OCI-LY7 (cell line): ENCODE measurements around the gene ADD1. TPM values are rescaled to one million over a fixed set of nuclear protein-coding genes. Genes with fewer than 3 reads are reported as not detected.

Source experiments
- BruUV-seq: library from RNA; stranded (reverse); fragments of 400-500 nt; replicated peaks from 2 replicates; lab custom pipeline; 2021; lab: Mats Ljungman, UMichigan
- CTCF ChIA-PET: fragments of 300-600 bp; sonication (Branson Sonifier 250); formaldehyde crosslinking; loops from one replicate; lab custom pipeline; 2022; ENCODE audit warnings: antibody characterized with exemption; ENCODE audit not compliant: unreplicated experiment; lab: Charles Lee
- POLR2A ChIA-PET: fragments of 300-600 bp; sonication (Branson Sonifier 250); formaldehyde crosslinking; loops from one replicate; lab custom pipeline; 2022; ENCODE audit warnings: antibody characterized with exemption; lab: Charles Lee
- DNase-seq: peaks from one replicate; pipeline ENCODE4 v3.0.0-alpha.2; 2015; ENCODE audit warnings: low spot score
- H2AFZ ChIP-seq: fragments of 200-600 bp; sonication (generic), shearing (Covaris generic); 2 replicates; pipeline ENCODE4 v1.6.1; 2014; ENCODE audit warnings: mild to moderate bottlenecking, antibody characterized with exemption, low read length, moderate library complexity
- H3K27ac ChIP-seq: fragments of 200-600 bp; sonication (generic); 2 replicates; pipeline ENCODE4 v1.5.1; 2014; ENCODE audit warnings: mixed run types, low read depth, mild to moderate bottlenecking, moderate library complexity, low read length, inconsistent platforms; ENCODE audit not compliant: poor library complexity, severe bottlenecking
- H3K36me3 ChIP-seq: fragments of 200-600 bp; sonication (generic); 2 replicates; pipeline ENCODE4 v1.6.1; 2014; ENCODE audit warnings: mild to moderate bottlenecking, antibody characterized with exemption, low read length, moderate library complexity, mixed read lengths; ENCODE audit not compliant: insufficient read depth
- H3K4me1 ChIP-seq: fragments of 200-600 bp; sonication (generic); 2 replicates; pipeline ENCODE4 v1.5.1; 2014; ENCODE audit warnings: mild to moderate bottlenecking, low read length; ENCODE audit not compliant: insufficient read depth, poor library complexity, severe bottlenecking
- H3K4me2 ChIP-seq: fragments of 200-600 bp; sonication (generic); 2 replicates; pipeline ENCODE4 v1.6.1; 2014; ENCODE audit warnings: mild to moderate bottlenecking, low read length
- H3K4me3 ChIP-seq: fragments of 200-600 bp; sonication (generic); 2 replicates; pipeline ENCODE4 v1.5.1; 2014; ENCODE audit warnings: mild to moderate bottlenecking, low read depth, low read length; ENCODE audit not compliant: poor library complexity, severe bottlenecking
- H3K79me2 ChIP-seq: fragments of 200-600 bp; sonication (generic); 2 replicates; pipeline ENCODE4 v1.6.1; 2016; ENCODE audit warnings: low read depth, mild to moderate bottlenecking, low read length, moderate library complexity, mixed read lengths; ENCODE audit not compliant: insufficient read depth
- H3K9me2 ChIP-seq: fragments of 200-600 bp; sonication (generic); 2 replicates; pipeline ENCODE4 v1.6.1; 2016; ENCODE audit warnings: mild to moderate bottlenecking, low read length, mixed read lengths; ENCODE audit not compliant: insufficient read depth
- H3K9me3 ChIP-seq: fragments of 200-600 bp; sonication (generic); 2 replicates; pipeline ENCODE4 v1.6.1; 2014; ENCODE audit warnings: mild to moderate bottlenecking, mixed run types, low read length, mixed read lengths
- H4K20me1 ChIP-seq: fragments of 200-600 bp; sonication (generic); 2 replicates; pipeline ENCODE4 v1.6.1; 2014; ENCODE audit warnings: mild to moderate bottlenecking, antibody characterized with exemption, low read length, moderate library complexity, mixed read lengths; ENCODE audit not compliant: insufficient read depth
- CTCF ChIP-seq: fragments of 200-600 bp; sonication (generic); conservative IDR thresholded peaks from 2 replicates; pipeline ENCODE4 v1.5.1; 2014; ENCODE audit warnings: mild to moderate bottlenecking, antibody characterized with exemption, low read length, moderate library complexity, mixed read lengths
- EZH2phosphoT487 ChIP-seq: fragments of 200-600 bp; sonication (generic); IDR thresholded peaks from 2 replicates; pipeline ENCODE4 v1.6.1; 2018; ENCODE audit warnings: low read depth, borderline replicate concordance, mild to moderate bottlenecking, mixed run types, antibody characterized with exemption, low read length, moderate library complexity, mixed read lengths
- intact Hi-C: fragments of 100-400 bp; cut with micrococcal nuclease; formaldehyde crosslinking; loops from one replicate; pipeline ENCODE4 v1.10.0; 2022; ENCODE audit not compliant: unreplicated experiment
- total RNA-seq, 2 experiments: library from RNA; depleted of rRNA in 1 of 2; stranded (reverse); fragments of >200 nt in 1 of 2; shearing (Covaris generic) in 1 of 2; gene quantifications; 2 replicates each; pipeline ENCODE4 v1.2.3, GENCODE V29; 2014 to 2022

ADD1 gene
- total RNA-seq, 2 experiments from 2014 or later: 85.3 to 108 TPM

GRCh38 chr4:2931512-2932301 lies 88.1 kb downstream of the ADD1 start:
- DNase-seq: peak; percentile 82
- peak overlapping the region; percentile 61 for H3K27ac ChIP-seq
- H3K4me3 ChIP-seq: peak overlapping the region; percentile 23
- no peaks in the 10 kb centered on the region for H3K9me3 ChIP-seq
- CTCF ChIA-PET: no interaction called here
- peaks cover 44% of the 10 kb centered on the region for H3K4me1 ChIP-seq
- H3K36me3 ChIP-seq: peaks cover 37% of the 10 kb centered on the region
- H3K79me2 ChIP-seq: no peaks in the 10 kb centered on the region
- TF ChIP-seq CTCF (peak; percentile 80), EZH2phosphoT487 (no peak)
- H3K9me2 ChIP-seq: no peaks in the 10 kb centered on the region
- intact Hi-C loops: loop anchor here (1.0 to 10.0 kb wide), 5 partner anchors 79 to 467 kb away; partner anchors contain the start of gene RNF4
- peak overlapping the region; percentile 74 for H3K4me2 ChIP-seq
- POLR2A ChIA-PET: interaction anchor here (0.8 kb wide), 1 partner anchor 145 kb away, joined by 3 read pairs; no protein-coding TSS in a partner anchor
- BruUV-seq: no TSS peak
- no peaks in the 10 kb centered on the region for H4K20me1 ChIP-seq
- no peak overlapping the region for H2AFZ ChIP-seq

- no peak for DNase-seq
- Histone ChIP-seq H3K27ac (peak overlapping the region; percentile 61), H3K79me2 (no peaks in the 10 kb centered on the region), H4K20me1 (no peaks in the 10 kb centered on the region), H3K9me3 (no peaks in the 10 kb centered on the region), H3K4me2 (peak overlapping the region; percentile 74), H2AFZ (no peak overlapping the region), H3K4me3 (peak overlapping the region; percentile 23), H3K36me3 (peaks cover 44% of the 10 kb centered on the region), H3K4me1 (peaks cover 51% of the 10 kb centered on the region), H3K9me2 (no peaks in the 10 kb centered on the region)
- BruUV-seq: no TSS peak
- TF ChIP-seq CTCF (0 out of 2 replicates have a peak, but pooled peaks have one; percentile 27), EZH2phosphoT487 (no peak)
- ChIA-PET CTCF (interaction anchor here (0.6 kb wide), 1 partner anchor 35 kb away, joined by 3 read pairs; no protein-coding TSS in a partner anchor), POLR2A (interaction anchor here (0.8 kb wide), 1 partner anchor 146 kb away, joined by 3 read pairs; no protein-coding TSS in a partner anchor)
- intact Hi-C loops: loop anchor here (5.0 to 10.0 kb wide), 4 partner anchors 80 to 468 kb away; partner anchors contain the start of gene RNF4
These were observed 88.8 kb downstream of the ADD1 start for GRCh38 chr4:2932321-2932950.
